GM10248 (cell line): ENCODE data around the gene CACNA2D3.
A peak's percentile ranks its signal among the peaks of the same experiment; 100 is the strongest.

Experiments
- CTCF ChIA-PET: fragments of 300-600 bp; sonication (Branson Sonifier 250); formaldehyde crosslinking; extraction: SDS; loops from one replicate; lab custom pipeline; 2021; ENCODE audit warnings: antibody characterized with exemption; lab: Yijun Ruan, JAX
- POLR2A ChIA-PET: fragments of 350-650 bp; sonication (Branson Sonifier 250); formaldehyde crosslinking; extraction: SDS; loops from one replicate; lab custom pipeline; 2020; ENCODE audit warnings: antibody characterized with exemption; lab: Yijun Ruan, JAX
- DNase-seq: peaks from one replicate; pipeline ENCODE4 v3.0.0; 2012; ENCODE audit errors: extremely low spot score
- TF ChIP-seq, protein P1 (sequence below): IDR thresholded peaks from 2 replicates; pipeline ENCODE4 v1.5.1; 2012; ENCODE audit warnings: mild to moderate bottlenecking, low read depth; ENCODE audit errors: extremely low read depth, missing control alignments, control extremely low read depth

The CACNA2D3 gene

DNA sequence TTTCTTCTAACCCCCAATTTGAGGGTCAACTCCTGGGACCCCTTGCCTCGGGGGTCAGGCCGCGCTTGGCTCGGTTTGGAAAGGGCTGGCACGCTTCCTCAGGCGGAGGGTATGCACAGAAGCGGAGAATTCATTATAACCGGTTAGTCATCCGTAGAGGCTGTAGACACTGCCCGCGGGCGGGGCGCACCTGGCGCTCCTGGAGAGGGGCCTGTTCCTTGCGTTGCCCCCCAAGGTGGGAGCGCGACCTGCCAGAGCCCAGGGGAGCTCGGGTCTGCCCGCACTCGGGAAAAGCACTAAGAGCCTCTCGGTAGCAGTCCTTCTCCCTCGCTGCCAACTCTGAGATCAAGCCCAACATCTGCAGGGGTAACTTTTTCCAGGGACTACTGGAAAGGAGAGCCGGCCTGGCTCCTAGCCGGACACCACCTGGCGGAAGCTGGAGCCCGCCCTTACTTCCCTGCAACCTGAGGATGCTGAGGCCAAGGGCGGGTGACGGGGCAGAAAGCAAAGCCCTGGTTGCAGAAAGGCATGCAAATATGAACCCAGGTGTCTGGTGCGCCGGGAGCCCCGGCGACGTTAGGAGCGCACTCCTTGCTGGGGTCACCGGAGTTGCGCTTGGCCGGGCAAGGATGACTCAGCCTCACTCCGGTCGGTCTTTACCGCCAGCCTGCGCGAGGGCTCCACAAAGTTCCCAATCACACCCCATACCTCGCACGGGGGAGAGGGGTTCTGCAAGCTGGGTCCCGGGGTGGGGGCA lies 1.5 kb upstream of the CACNA2D3 start:
- POLR2A ChIA-PET, result no interaction called here
- TF ChIP-seq, protein P1, sequence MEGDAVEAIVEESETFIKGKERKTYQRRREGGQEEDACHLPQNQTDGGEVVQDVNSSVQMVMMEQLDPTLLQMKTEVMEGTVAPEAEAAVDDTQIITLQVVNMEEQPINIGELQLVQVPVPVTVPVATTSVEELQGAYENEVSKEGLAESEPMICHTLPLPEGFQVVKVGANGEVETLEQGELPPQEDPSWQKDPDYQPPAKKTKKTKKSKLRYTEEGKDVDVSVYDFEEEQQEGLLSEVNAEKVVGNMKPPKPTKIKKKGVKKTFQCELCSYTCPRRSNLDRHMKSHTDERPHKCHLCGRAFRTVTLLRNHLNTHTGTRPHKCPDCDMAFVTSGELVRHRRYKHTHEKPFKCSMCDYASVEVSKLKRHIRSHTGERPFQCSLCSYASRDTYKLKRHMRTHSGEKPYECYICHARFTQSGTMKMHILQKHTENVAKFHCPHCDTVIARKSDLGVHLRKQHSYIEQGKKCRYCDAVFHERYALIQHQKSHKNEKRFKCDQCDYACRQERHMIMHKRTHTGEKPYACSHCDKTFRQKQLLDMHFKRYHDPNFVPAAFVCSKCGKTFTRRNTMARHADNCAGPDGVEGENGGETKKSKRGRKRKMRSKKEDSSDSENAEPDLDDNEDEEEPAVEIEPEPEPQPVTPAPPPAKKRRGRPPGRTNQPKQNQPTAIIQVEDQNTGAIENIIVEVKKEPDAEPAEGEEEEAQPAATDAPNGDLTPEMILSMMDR, result no peak

DNA sequence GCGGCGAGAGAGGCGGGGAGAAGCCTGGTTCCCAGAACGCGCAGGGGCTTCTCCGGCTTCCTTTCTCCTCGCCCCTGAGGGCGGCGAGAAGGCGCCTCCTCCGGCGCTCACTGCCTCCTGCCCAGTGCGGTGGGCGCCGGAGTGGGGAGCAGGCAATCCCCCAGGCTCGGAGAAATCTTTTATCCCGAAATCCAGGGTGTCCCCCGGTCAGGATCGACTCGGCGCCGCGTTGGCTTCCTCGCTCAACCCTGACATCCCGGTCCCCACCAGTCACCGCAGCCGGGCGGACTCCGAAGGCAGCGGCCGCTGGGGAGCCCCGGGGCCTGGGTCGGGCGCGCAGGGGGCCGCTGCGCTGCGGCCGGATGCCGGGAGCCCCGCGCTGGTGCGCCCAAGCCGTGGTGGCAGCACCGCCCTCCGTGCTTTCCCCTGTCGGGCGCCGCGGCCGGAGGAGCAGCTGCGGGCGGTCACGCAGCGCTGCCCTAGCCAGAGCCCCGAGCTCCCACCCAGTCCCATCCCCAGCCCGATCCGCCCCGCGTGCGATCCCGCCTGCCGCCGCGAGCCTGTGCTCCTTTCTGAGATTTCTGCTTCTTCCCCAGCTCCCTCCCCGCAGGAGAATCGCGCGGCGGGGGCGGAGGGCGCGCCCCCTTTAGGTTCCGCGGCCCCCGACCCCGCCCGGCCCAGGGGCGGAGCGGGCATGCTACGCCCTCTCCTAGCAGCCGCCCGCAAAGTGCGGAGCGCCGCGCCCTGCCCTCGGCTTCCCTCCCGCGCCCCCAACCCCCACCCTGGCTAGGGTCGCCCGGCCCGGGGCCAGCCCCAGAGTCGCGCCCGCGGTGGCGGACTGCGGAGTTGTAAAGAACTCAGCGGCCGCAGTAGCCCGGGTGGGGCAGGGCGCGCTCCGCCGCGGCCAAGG lies 683 bp upstream of the CACNA2D3 start:
- TF ChIP-seq, protein P1, result no peak
- DNase-seq, result no peak
- ChIA-PET CTCF (no interaction called here), POLR2A (no interaction called here)

More for the DNA sequence above, 1.5 kb upstream of the CACNA2D3 start:
- DNase-seq, result peak; percentile 50
- CTCF ChIA-PET, result no interaction called here

DNA sequence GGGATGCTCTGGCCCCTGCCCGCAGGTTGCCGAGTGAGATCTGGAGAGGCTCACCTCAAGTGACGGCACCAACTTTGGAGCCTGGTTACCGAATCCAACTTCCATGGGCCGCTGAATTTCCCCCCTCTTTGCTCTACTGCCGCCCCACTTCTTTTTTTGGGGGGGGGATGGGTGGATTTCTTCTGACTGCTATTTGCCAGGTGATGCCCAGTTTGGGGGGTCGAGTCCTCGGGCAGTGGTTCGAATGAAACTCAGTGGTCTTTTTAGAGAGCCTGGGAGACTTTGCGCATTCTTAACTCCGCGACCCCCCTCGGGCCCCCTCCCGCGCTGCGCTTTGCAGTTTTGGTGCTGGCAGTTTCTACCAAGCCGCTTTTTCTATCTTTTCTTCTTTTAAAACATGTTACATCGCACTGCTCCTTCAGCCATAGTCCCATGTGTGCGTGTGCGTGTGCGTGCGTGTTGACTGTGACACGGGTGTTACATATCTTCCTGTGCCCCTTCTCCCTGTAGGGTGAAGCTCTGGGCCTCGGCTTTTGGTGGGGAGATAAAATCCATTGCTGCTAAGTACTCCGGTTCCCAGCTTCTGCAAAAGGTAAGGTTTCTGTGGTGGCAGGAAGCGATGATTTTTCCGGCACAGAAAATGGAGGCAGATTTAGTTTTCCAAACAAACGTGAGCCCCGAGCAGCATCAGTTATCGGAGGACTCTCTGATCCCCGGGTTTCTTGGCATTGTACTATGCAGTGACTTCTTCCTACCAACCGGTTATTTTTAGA lies 837 bp downstream of the CACNA2D3 start:
- ChIA-PET POLR2A (no interaction called here), CTCF (no interaction called here)
- TF ChIP-seq, protein P1, result no peak
- DNase-seq, result no peak

DNA sequence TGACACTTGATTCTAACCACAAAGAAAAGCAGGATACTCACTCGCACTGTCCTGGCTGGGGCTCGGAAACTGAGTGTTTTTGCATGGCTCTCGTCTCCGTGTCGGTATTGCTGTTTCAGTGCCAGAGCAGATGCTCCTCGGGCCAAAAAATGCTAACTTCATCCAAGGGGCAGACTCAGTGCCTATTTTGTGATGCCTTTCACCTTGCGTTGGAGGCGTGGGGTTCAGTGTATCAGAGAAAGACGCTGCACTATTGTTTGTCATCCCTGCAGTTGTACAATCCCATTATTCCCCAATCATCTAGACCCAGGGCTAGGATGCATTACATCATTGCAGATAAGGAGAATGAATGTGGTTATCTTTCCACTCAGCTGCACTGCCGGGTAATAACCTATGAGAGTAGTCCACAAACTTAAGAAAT lies 1.4 kb downstream of the CACNA2D3 start:
- CTCF ChIA-PET, result interaction anchor here (0.8 kb wide), 1 partner anchor 53 kb away, joined by 3 read pairs; no protein-coding TSS in a partner anchor
- POLR2A ChIA-PET, result no interaction called here
- TF ChIP-seq, protein P1, result no peak

DNA sequence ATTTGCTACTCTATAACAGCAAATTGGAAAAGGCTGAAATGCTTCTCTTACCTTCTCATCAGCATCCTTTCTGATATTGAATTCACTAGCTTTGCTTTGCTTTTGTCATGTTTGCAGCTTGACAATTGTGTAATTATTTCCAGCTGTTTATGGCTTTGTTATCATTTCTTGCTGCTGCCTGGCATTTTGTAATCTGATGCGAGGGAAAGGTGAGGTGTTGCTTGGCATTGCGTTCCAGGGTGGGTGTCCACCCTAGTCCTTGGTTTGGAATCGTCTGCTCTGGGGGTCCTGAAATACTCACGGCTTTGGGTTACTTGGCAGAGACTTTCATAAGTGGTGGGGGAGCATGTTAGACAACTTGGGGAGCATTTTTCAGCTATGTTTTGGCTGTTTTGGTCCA lies 2.9 kb downstream of the CACNA2D3 start:
- CTCF ChIA-PET, result no interaction called here
- TF ChIP-seq, protein P1, result no peak
- POLR2A ChIA-PET, result no interaction called here
- no peak for DNase-seq

More for the DNA sequence above, 1.4 kb downstream of the CACNA2D3 start:
- no peak for DNase-seq

DNA sequence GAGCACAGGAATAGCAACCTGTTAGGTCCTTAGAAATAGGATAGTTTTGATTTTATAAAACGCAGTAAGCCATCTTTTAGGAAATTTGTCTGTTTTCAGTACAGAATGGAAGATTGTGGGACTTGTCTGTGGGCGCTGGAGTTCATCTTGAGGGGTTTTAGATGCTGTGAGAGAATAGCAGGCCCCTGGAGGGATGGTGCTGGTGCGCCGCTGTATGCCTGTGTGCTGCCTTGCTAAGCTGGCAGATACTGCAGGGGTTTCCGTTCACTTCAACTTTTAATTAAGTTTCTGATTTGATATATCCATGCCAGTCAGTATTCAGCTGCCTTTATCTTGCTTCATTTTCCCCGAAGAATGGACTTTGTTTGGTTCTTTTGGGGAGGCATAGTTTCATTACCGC lies 4.2 kb downstream of the CACNA2D3 start:
- POLR2A ChIA-PET, result no interaction called here
- no peak for DNase-seq
- TF ChIP-seq, protein P1, result no peak
- CTCF ChIA-PET, result no interaction called here
